HepG2 (cell line): ENCODE data around the gene TEAD4. TPM values are rescaled to one million over a fixed set of nuclear protein-coding genes. Genes with fewer than 3 reads are reported as not detected.

Experiments
- ARNTL ChIP-seq: sonication (generic); formaldehyde crosslinking; IDR thresholded peaks from 2 replicates; pipeline ENCODE4 v1.4.0; 2020; ENCODE audit warnings: mild to moderate bottlenecking, missing genetic modification reagents
- DBP ChIP-seq: sonication (generic); formaldehyde crosslinking; IDR thresholded peaks from 2 replicates; pipeline ENCODE4 v1.4.0; 2020; ENCODE audit warnings: missing genetic modification reagents; ENCODE audit errors: not compliant biosample characterization
- EP300 ChIP-seq, 3 experiments: sonication (generic) in 1 of 3; formaldehyde crosslinking in 1 of 3; IDR thresholded peaks; 2 replicates each; pipeline versions ENCODE4 v1.5.1 to v1.6.1; 2011 to 2020; ENCODE audit warnings: low read depth in 2 of 3, low read length in 2 of 3, borderline replicate concordance in 1 of 3, improper control_type of control experiment in 1 of 3, mild to moderate bottlenecking in 1 of 3, missing genetic modification reagents in 1 of 3, moderate library complexity in 1 of 3
- KAT8 ChIP-seq: IDR thresholded peaks from 2 replicates; pipeline ENCODE4 v1.6.1; 2016; ENCODE audit warnings: missing genetic modification reagents, missing compliant biosample characterization
- KLF15 ChIP-seq: sonication (generic); formaldehyde crosslinking; IDR thresholded peaks from 2 replicates; pipeline ENCODE4 v1.8.1; 2023; ENCODE audit warnings: borderline replicate concordance, mild to moderate bottlenecking, inconsistent platforms, missing genetic modification reagents, mixed read lengths
- NR3C1 ChIP-seq: sonication (generic); formaldehyde crosslinking; IDR thresholded peaks from 2 replicates; pipeline ENCODE4 v1.4.0; 2020; ENCODE audit warnings: missing genetic modification reagents
- SAP130 ChIP-seq: IDR thresholded peaks from 2 replicates; pipeline ENCODE4 v1.6.1; 2016; ENCODE audit warnings: low read depth
- SMAD3 ChIP-seq: sonication (generic); formaldehyde crosslinking; IDR thresholded peaks from 2 replicates; pipeline ENCODE4 v1.4.0; 2020; ENCODE audit warnings: missing genetic modification reagents
- SRSF1 ChIP-seq: fragments of 200-400 bp; formaldehyde crosslinking; optimal IDR thresholded peaks from 2 replicates; pipeline ENCODE3; 2017; ENCODE audit warnings: mild to moderate bottlenecking, low read depth, low read length, moderate library complexity
- TCF7L2 ChIP-seq: IDR thresholded peaks from 2 replicates; pipeline ENCODE4 v1.6.1; 2011; ENCODE audit warnings: mild to moderate bottlenecking, low read depth, low read length, moderate library complexity
- TFAP4 ChIP-seq: sonication (generic); IDR thresholded peaks from 2 replicates; pipeline ENCODE4 v1.6.1; 2016; ENCODE audit warnings: low read depth, borderline replicate concordance
- TOPORS ChIP-seq: sonication (generic); formaldehyde crosslinking; IDR thresholded peaks from 2 replicates; pipeline ENCODE4 v1.8.0; 2023; ENCODE audit warnings: mild to moderate bottlenecking, missing genetic modification reagents
- UBTF ChIP-seq: sonication (generic); formaldehyde crosslinking; IDR thresholded peaks from 2 replicates; pipeline ENCODE4 v1.4.0; 2020; ENCODE audit warnings: mild to moderate bottlenecking, missing genetic modification reagents
- ZBTB8A ChIP-seq: sonication (generic); formaldehyde crosslinking; IDR thresholded peaks from 2 replicates; pipeline ENCODE4 v1.4.0; 2020; ENCODE audit warnings: mild to moderate bottlenecking, low read depth, missing genetic modification reagents, borderline replicate concordance
- ZMYM4 ChIP-seq: sonication (generic); formaldehyde crosslinking; IDR thresholded peaks from 2 replicates; pipeline ENCODE4 v1.8.1; 2023; ENCODE audit warnings: mild to moderate bottlenecking, missing genetic modification reagents
- ZNF256 ChIP-seq: sonication (generic); formaldehyde crosslinking; conservative IDR thresholded peaks from 2 replicates; pipeline ENCODE4 v1.4.0; 2020; ENCODE audit warnings: missing genetic modification reagents
- ZNF337 ChIP-seq: sonication (generic); formaldehyde crosslinking; IDR thresholded peaks from 2 replicates; pipeline ENCODE4 v1.5.1; 2020; ENCODE audit warnings: missing genetic modification reagents, low read depth, mild to moderate bottlenecking, borderline replicate concordance
- ZNF576 ChIP-seq: sonication (generic); formaldehyde crosslinking; IDR thresholded peaks from 2 replicates; pipeline ENCODE4 v1.4.0; 2020; ENCODE audit warnings: mild to moderate bottlenecking, missing genetic modification reagents
- ZNF776 ChIP-seq: sonication (generic); formaldehyde crosslinking; IDR thresholded peaks from 2 replicates; pipeline ENCODE4 v1.4.0; 2020; ENCODE audit warnings: mild to moderate bottlenecking, missing genetic modification reagents
- ZSCAN29 ChIP-seq: sonication (generic); formaldehyde crosslinking; conservative IDR thresholded peaks from 2 replicates; pipeline ENCODE4 v1.4.0; 2020; ENCODE audit warnings: mild to moderate bottlenecking, missing genetic modification reagents
- polyA plus RNA-seq, 8 experiments: library from polyadenylated mRNA; depleted of rRNA in 3 of 8; stranded (reverse) in 7 of 8; unstranded in 1 of 8; fragments of >200 nt; fragmentation: Illumina TruSeq in 4 of 8; extraction: Trizol in 4 of 8; gene quantifications; 2 replicates each; pipeline versions ENCODE4 v1.2.1 to v1.2.3, GENCODE V29; 2011 to 2016; ENCODE audit warnings: low read depth in 4 of 8, missing spikeins in 1 of 8, mixed read lengths in 1 of 8; ENCODE audit not compliant: insufficient read depth in 1 of 8
- total RNA-seq, 5 experiments: library from RNA; depleted of rRNA; stranded (reverse); fragments of >200 nt; fragmentation: Illumina TruSeq; extraction: Trizol; gene quantifications; 2 replicates each; pipeline ENCODE4 v1.2.3, GENCODE V29; 2016; ENCODE audit warnings: low read depth in 1 of 5
- TF ChIP-seq, protein P1 (sequence below), 2 experiments: fragments of 450-650 bp in 1 of 2; sonication (generic) in 1 of 2; formaldehyde crosslinking; IDR thresholded peaks; 2 replicates each; pipeline versions ENCODE4 v1.5.0 to v1.8.0; 2020 to 2022; ENCODE audit warnings: mild to moderate bottlenecking in 1 of 2, missing genetic modification reagents in 1 of 2
- TF ChIP-seq, protein P2 (sequence below): sonication (generic); formaldehyde crosslinking; IDR thresholded peaks from 2 replicates; pipeline ENCODE4 v1.8.1; 2022; ENCODE audit warnings: mild to moderate bottlenecking, missing genetic modification reagents

The TEAD4 gene
- total and polyA plus RNA-seq, 2 of the 13 experiments (the other 11 are each of a cell fraction or from before 2014, with no cell fraction given) = 45.0 to 69.4 TPM

- TF ChIP-seq DBP = no peak
- 0 out of 2 replicates have a peak, but pooled peaks have one; percentile 35 for TF ChIP-seq KAT8
- peak; percentile 79 for TF ChIP-seq UBTF (CRISPR knock-in tag)
- TF ChIP-seq TFAP4 = no peak; the same call in 1 of the 2 replicates
- no peak for TF ChIP-seq TOPORS
- no peak; the same call in 1 of the 2 replicates for TF ChIP-seq ZMYM4 (CRISPR knock-in tag)
- TF ChIP-seq ZNF776 (CRISPR knock-in tag) = no peak
- TF ChIP-seq ARNTL (CRISPR knock-in tag) = no peak
- TF ChIP-seq TCF7L2 = no peak
- TF ChIP-seq SRSF1 = peak; percentile 64
- TF ChIP-seq, protein P1, sequence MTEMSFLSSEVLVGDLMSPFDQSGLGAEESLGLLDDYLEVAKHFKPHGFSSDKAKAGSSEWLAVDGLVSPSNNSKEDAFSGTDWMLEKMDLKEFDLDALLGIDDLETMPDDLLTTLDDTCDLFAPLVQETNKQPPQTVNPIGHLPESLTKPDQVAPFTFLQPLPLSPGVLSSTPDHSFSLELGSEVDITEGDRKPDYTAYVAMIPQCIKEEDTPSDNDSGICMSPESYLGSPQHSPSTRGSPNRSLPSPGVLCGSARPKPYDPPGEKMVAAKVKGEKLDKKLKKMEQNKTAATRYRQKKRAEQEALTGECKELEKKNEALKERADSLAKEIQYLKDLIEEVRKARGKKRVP (CRISPR knock-in tag; IDR thresholded peaks at IDR 0.05) = peak in 1 of 2 experiments; percentile 19; a peak in 1 of 4 replicates
- TF ChIP-seq NR3C1 (CRISPR knock-in tag) = no peak
- TF ChIP-seq, protein P2, sequence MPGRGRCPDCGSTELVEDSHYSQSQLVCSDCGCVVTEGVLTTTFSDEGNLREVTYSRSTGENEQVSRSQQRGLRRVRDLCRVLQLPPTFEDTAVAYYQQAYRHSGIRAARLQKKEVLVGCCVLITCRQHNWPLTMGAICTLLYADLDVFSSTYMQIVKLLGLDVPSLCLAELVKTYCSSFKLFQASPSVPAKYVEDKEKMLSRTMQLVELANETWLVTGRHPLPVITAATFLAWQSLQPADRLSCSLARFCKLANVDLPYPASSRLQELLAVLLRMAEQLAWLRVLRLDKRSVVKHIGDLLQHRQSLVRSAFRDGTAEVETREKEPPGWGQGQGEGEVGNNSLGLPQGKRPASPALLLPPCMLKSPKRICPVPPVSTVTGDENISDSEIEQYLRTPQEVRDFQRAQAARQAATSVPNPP (CRISPR knock-in tag) = no peak
- 0 out of 2 replicates have a peak, but pooled peaks have one; percentile 1 for TF ChIP-seq SMAD3 (CRISPR knock-in tag)
- TF ChIP-seq ZNF576 (CRISPR knock-in tag) = no peak
- no peak for TF ChIP-seq KLF15
- TF ChIP-seq ZNF337 = 0 out of 2 replicates have a peak, but pooled peaks have one; percentile 44
- TF ChIP-seq EP300 (IDR thresholded peaks at IDR 0.05; ENCODE audit: low read depth in 2 of 2, low read length in 2 of 2) = no peak
- TF ChIP-seq EP300 (CRISPR knock-in tag; IDR thresholded peaks at IDR 0.05; ENCODE audit: borderline replicate concordance) = no peak
- TF ChIP-seq ZNF256 (CRISPR knock-in tag) = peak; percentile 63; the same call in 1 of the 2 replicates
- TF ChIP-seq SAP130 (CRISPR knock-in tag) = peak; percentile 80
- TF ChIP-seq ZSCAN29 (CRISPR knock-in tag) = 0 out of 2 replicates have a peak, but pooled peaks have one; percentile 6
- TF ChIP-seq ZBTB8A = no peak
Measured at GRCh38 chr12:2958432-2959191, 585 bp upstream of the TEAD4 start (continued).
